GM13977 (cell line): Measurements from ENCODE around the gene DLG2.

Experiments
- DNase-seq: peaks from one replicate; pipeline ENCODE4 v3.0.0; 2012; ENCODE audit warnings: low spot score
- CTCF ChIP-seq: IDR thresholded peaks from 2 replicates; pipeline ENCODE4 v1.5.1; 2012; ENCODE audit warnings: mild to moderate bottlenecking, control low read depth; ENCODE audit not compliant: insufficient read depth; ENCODE audit errors: extremely low read depth, missing control alignments
- in situ Hi-C: fragments of 300-500 bp; cut with MboI; formaldehyde crosslinking; loops from one replicate; pipeline ENCODE4 v1.12.0; 2022; ENCODE audit warnings: low sequenced_read_pairs, low pct_unique_long_range_greater_than_20kb, mixed read lengths, inconsistent platforms; ENCODE audit not compliant: unreplicated experiment

DLG2 gene

GRCh38 chr11:83687787-83688186 is 1939.4 kb downstream of the DLG2 start:
- DNase-seq, result no peak
- TF ChIP-seq CTCF, result no peak
- in situ Hi-C loops, result no loop called here

- in situ Hi-C loops, result no loop called here
- DNase-seq, result no peak
- no peak for TF ChIP-seq CTCF
Observed at GRCh38 chr11:83685730-83686129, 1941.4 kb downstream of the DLG2 start.

- DNase-seq, result no peak
- in situ Hi-C loops, result no loop called here
- no peak for TF ChIP-seq CTCF
Observed at GRCh38 chr11:83684071-83684470, 1943.1 kb downstream of the DLG2 start.

GRCh38 chr11:83682611-83682973 is 1944.6 kb downstream of the DLG2 start:
- in situ Hi-C loops, result no loop called here
- TF ChIP-seq CTCF, result no peak
- DNase-seq, result no peak

- in situ Hi-C loops, result no loop called here
- TF ChIP-seq CTCF, result no peak
- no peak for DNase-seq
Observed at GRCh38 chr11:83681906-83682610, 1945.1 kb downstream of the DLG2 start.

- no peak for DNase-seq
- in situ Hi-C loops, result no loop called here
- no peak for TF ChIP-seq CTCF
Observed at GRCh38 chr11:83681031-83681781, 1945.9 kb downstream of the DLG2 start.
